ENCODE results near the gene PLEKHM1.
"Not testable (repeated sequence)": the region's sequence is repeated elsewhere in the genome, so short reads cannot be mapped to it uniquely, and the experiment has no call there.

The PLEKHM1 gene

GRCh38 chr17:45498377-45498776 is 7.9 kb upstream of the PLEKHM1 start:
- no CpG with 5 or more reads among the region's 6 CpGs for WGBS (ENCODE audit: insufficient coverage)
- POLR2A ChIA-PET; H3K9me3 ChIP-seq (ENCODE audit: control extremely low read depth in 1 of 5, control insufficient read depth in 4 of 5, insufficient read depth in 2 of 5, low read depth in 1 of 5, low read length in 4 of 5): not testable (repeated sequence)

DNA sequence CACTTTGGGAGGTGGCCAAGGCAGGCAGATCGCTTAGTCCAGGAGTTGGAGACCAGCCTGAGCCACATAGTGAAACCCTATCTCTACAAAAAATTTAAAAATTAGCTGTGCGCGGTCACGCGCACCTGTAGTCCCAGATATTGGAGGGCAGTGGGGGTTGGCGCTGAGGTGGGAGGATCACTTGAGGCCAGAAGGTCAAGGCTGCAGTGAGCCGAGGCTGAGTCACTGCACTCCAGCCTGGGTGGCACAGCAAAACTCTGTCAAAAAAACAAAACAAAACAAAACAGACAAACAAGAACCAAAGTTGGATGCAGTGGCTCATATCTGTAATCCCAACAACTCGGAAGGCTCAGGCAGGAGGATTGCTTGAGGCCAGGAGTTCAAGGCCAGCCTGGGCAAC is 6.9 kb upstream of the PLEKHM1 start:
- WGBS (ENCODE audit: insufficient coverage) = no CpG with 5 or more reads among the region's 8 CpGs
- DNase-seq; H3K27ac ChIP-seq (ENCODE audit: insufficient read depth in 1 of 2, low read depth in 1 of 2, low read length in 2 of 2, poor library complexity in 1 of 2, severe bottlenecking in 2 of 2); H3K4me3 ChIP-seq (ENCODE audit: control insufficient read depth in 1 of 7, extremely low read depth in 1 of 7, insufficient read depth in 4 of 7, low read depth in 2 of 7, low read length in 6 of 7); H3K4me1 ChIP-seq (ENCODE audit: control extremely low read depth in 1 of 4, control insufficient read depth in 4 of 4, insufficient read depth in 4 of 4, low read length in 3 of 4); H3K27me3 ChIP-seq (replicated peaks in 2 of 5; ENCODE audit: control insufficient read depth in 4 of 5, insufficient read depth in 5 of 5, low read length in 4 of 5); CTCF ChIA-PET; H3K9me3 ChIP-seq (ENCODE audit: control extremely low read depth in 1 of 5, control insufficient read depth in 4 of 5, insufficient read depth in 2 of 5, low read depth in 1 of 5, low read length in 4 of 5); POLR2A ChIA-PET; H3K36me3 ChIP-seq (ENCODE audit: control insufficient read depth in 4 of 4, insufficient read depth in 4 of 4, low read length in 3 of 4): not testable (repeated sequence)

More at GRCh38 chr17:45498377-45498776, 7.9 kb upstream of the PLEKHM1 start:
- H3K27me3 ChIP-seq (replicated peaks in 2 of 5; ENCODE audit: control insufficient read depth in 4 of 5, insufficient read depth in 5 of 5, low read length in 4 of 5); H3K4me3 ChIP-seq (ENCODE audit: control insufficient read depth in 1 of 7, extremely low read depth in 1 of 7, insufficient read depth in 4 of 7, low read depth in 2 of 7, low read length in 6 of 7); CTCF ChIA-PET; H3K4me1 ChIP-seq (ENCODE audit: control extremely low read depth in 1 of 4, control insufficient read depth in 4 of 4, insufficient read depth in 4 of 4, low read length in 3 of 4); H3K27ac ChIP-seq (ENCODE audit: insufficient read depth in 1 of 2, low read depth in 1 of 2, low read length in 2 of 2, poor library complexity in 1 of 2, severe bottlenecking in 2 of 2); H3K36me3 ChIP-seq (ENCODE audit: control insufficient read depth in 4 of 4, insufficient read depth in 4 of 4, low read length in 3 of 4); DNase-seq: not testable (repeated sequence)

GRCh38 chr17:45496507-45496906 is 6.0 kb upstream of the PLEKHM1 start:
- no CpG with 5 or more reads among the region's 3 CpGs for WGBS (ENCODE audit: insufficient coverage)
- H3K27me3 ChIP-seq (replicated peaks in 2 of 5; ENCODE audit: control insufficient read depth in 4 of 5, insufficient read depth in 5 of 5, low read length in 4 of 5); H3K36me3 ChIP-seq (ENCODE audit: control insufficient read depth in 4 of 4, insufficient read depth in 4 of 4, low read length in 3 of 4); H3K4me3 ChIP-seq (ENCODE audit: control insufficient read depth in 1 of 7, extremely low read depth in 1 of 7, insufficient read depth in 4 of 7, low read depth in 2 of 7, low read length in 6 of 7); CTCF ChIA-PET; H3K9me3 ChIP-seq (ENCODE audit: control extremely low read depth in 1 of 5, control insufficient read depth in 4 of 5, insufficient read depth in 2 of 5, low read depth in 1 of 5, low read length in 4 of 5); H3K27ac ChIP-seq (ENCODE audit: insufficient read depth in 1 of 2, low read depth in 1 of 2, low read length in 2 of 2, poor library complexity in 1 of 2, severe bottlenecking in 2 of 2); DNase-seq; POLR2A ChIA-PET; H3K4me1 ChIP-seq (ENCODE audit: control extremely low read depth in 1 of 4, control insufficient read depth in 4 of 4, insufficient read depth in 4 of 4, low read length in 3 of 4): not testable (repeated sequence)

DNA sequence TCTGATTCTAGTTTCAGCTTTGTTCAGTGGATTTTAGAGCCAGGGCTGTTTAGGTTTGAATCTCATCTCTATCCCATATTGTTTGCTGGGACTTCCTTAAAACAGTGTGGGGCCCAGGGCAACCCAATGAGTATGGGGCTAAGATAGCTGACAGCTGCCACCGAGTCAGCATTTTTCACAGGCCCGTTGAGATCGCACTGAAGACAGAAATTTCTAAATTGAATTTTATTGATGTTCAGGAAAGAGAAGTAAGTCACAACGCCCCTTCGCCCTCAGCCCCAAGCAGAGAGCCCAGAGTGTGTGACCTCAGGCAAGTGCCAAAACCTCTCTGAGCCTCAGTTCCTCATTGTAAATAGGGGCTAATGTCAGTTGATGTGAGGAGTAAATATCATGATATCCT is 4.0 kb upstream of the PLEKHM1 start:
- H3K27me3 ChIP-seq (replicated peaks in 2 of 5; ENCODE audit: control insufficient read depth in 4 of 5, insufficient read depth in 5 of 5, low read length in 4 of 5); H3K9me3 ChIP-seq (ENCODE audit: control extremely low read depth in 1 of 5, control insufficient read depth in 4 of 5, insufficient read depth in 2 of 5, low read depth in 1 of 5, low read length in 4 of 5); CTCF ChIA-PET; POLR2A ChIA-PET; H3K27ac ChIP-seq (ENCODE audit: insufficient read depth in 1 of 2, low read depth in 1 of 2, low read length in 2 of 2, poor library complexity in 1 of 2, severe bottlenecking in 2 of 2); H3K4me3 ChIP-seq (ENCODE audit: control insufficient read depth in 1 of 7, extremely low read depth in 1 of 7, insufficient read depth in 4 of 7, low read depth in 2 of 7, low read length in 6 of 7); H3K36me3 ChIP-seq (ENCODE audit: control insufficient read depth in 4 of 4, insufficient read depth in 4 of 4, low read length in 3 of 4): not testable (repeated sequence)
- no CpG with 5 or more reads among the region's 5 CpGs for WGBS (ENCODE audit: insufficient coverage)
- DNase-seq = peak in 2 of 3 donors; percentile 63 to 70
- peaks cover 0 to 12% (median 6%) of the 10 kb centered on the region in 4 experiments for H3K4me1 ChIP-seq (ENCODE audit: control extremely low read depth in 1 of 4, control insufficient read depth in 4 of 4, insufficient read depth in 4 of 4, low read length in 3 of 4)

- H3K27me3 ChIP-seq (replicated peaks in 2 of 5; ENCODE audit: control insufficient read depth in 4 of 5, insufficient read depth in 5 of 5, low read length in 4 of 5); H3K27ac ChIP-seq (ENCODE audit: insufficient read depth in 1 of 2, low read depth in 1 of 2, low read length in 2 of 2, poor library complexity in 1 of 2, severe bottlenecking in 2 of 2); H3K9me3 ChIP-seq (ENCODE audit: control extremely low read depth in 1 of 5, control insufficient read depth in 4 of 5, insufficient read depth in 2 of 5, low read depth in 1 of 5, low read length in 4 of 5); H3K4me3 ChIP-seq (ENCODE audit: control insufficient read depth in 1 of 7, extremely low read depth in 1 of 7, insufficient read depth in 4 of 7, low read depth in 2 of 7, low read length in 6 of 7); DNase-seq; H3K36me3 ChIP-seq (ENCODE audit: control insufficient read depth in 4 of 4, insufficient read depth in 4 of 4, low read length in 3 of 4); POLR2A ChIA-PET; CTCF ChIA-PET: not testable (repeated sequence)
- 100% methylated on average over 1 of the region's 4 CpGs for WGBS (ENCODE audit: insufficient coverage)
- H3K4me1 ChIP-seq (ENCODE audit: control extremely low read depth in 1 of 4, control insufficient read depth in 4 of 4, insufficient read depth in 4 of 4, low read length in 3 of 4) = peaks cover 0 to 20% (median 13%) of the 10 kb centered on the region in 4 experiments
Measured at GRCh38 chr17:45492156-45492555, 1.6 kb upstream of the PLEKHM1 start.

- H3K27me3 ChIP-seq (replicated peaks in 2 of 5; ENCODE audit: control insufficient read depth in 4 of 5, insufficient read depth in 5 of 5, low read length in 4 of 5); CTCF ChIA-PET; H3K36me3 ChIP-seq (ENCODE audit: control insufficient read depth in 4 of 4, insufficient read depth in 4 of 4, low read length in 3 of 4); POLR2A ChIA-PET; H3K9me3 ChIP-seq (ENCODE audit: control extremely low read depth in 1 of 5, control insufficient read depth in 4 of 5, insufficient read depth in 2 of 5, low read depth in 1 of 5, low read length in 4 of 5): not testable (repeated sequence)
- WGBS (ENCODE audit: insufficient coverage) = 0% methylated on average over 12 of the region's 30 CpGs
- H3K27ac ChIP-seq (ENCODE audit: insufficient read depth in 1 of 2, low read depth in 1 of 2, low read length in 2 of 2, poor library complexity in 1 of 2, severe bottlenecking in 2 of 2) = peak overlapping the region in 1 of 2 experiments; percentile 68
- peak overlapping the region; percentile 47 to 75 (median 60) for H3K4me3 ChIP-seq (ENCODE audit: control insufficient read depth in 1 of 7, extremely low read depth in 1 of 7, insufficient read depth in 4 of 7, low read depth in 2 of 7, low read length in 6 of 7)
- peaks cover 0 to 21% (median 15%) of the 10 kb centered on the region in 4 experiments for H3K4me1 ChIP-seq (ENCODE audit: control extremely low read depth in 1 of 4, control insufficient read depth in 4 of 4, insufficient read depth in 4 of 4, low read length in 3 of 4)
- DNase-seq = peak in 1 of 3 donors; percentile 44
Measured at GRCh38 chr17:45490198-45490597, 323 bp downstream of the PLEKHM1 start.

DNA sequence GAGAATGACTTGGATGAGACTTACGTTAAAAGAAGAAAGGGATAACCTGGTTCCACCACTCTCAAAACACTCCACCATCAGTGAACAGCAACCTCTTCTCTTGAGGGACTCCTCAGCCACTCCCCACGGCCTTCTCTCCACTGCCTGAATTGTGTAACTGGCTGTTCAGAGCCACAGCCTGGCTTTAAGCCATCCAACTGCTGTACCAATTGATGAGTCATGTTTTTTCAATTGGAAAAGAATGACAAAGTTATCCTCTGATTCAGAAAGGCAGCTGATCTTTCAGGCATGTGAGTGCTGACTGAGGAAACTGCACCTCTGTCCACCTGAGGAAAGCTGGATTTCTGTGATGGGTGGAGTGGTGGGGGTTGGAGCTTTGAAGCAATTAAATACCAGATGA is 2.8 kb downstream of the PLEKHM1 start:
- POLR2A ChIA-PET; H3K36me3 ChIP-seq (ENCODE audit: control insufficient read depth in 4 of 4, insufficient read depth in 4 of 4, low read length in 3 of 4); H3K9me3 ChIP-seq (ENCODE audit: control extremely low read depth in 1 of 5, control insufficient read depth in 4 of 5, insufficient read depth in 2 of 5, low read depth in 1 of 5, low read length in 4 of 5); H3K27me3 ChIP-seq (replicated peaks in 2 of 5; ENCODE audit: control insufficient read depth in 4 of 5, insufficient read depth in 5 of 5, low read length in 4 of 5); CTCF ChIA-PET; H3K27ac ChIP-seq (ENCODE audit: insufficient read depth in 1 of 2, low read depth in 1 of 2, low read length in 2 of 2, poor library complexity in 1 of 2, severe bottlenecking in 2 of 2): not testable (repeated sequence)
- Histone ChIP-seq H3K4me1 (ENCODE audit: control extremely low read depth in 1 of 4, control insufficient read depth in 4 of 4, insufficient read depth in 4 of 4, low read length in 3 of 4) (peaks cover 0 to 33% (median 29%) of the 10 kb centered on the region in 4 experiments), H3K4me3 (ENCODE audit: control insufficient read depth in 1 of 7, extremely low read depth in 1 of 7, insufficient read depth in 4 of 7, low read depth in 2 of 7, low read length in 6 of 7) (peak overlapping the region in 1 of 7 experiments; percentile 28)
- DNase-seq = peak; percentile 51 to 87 (median 79)
- 40% methylated on average over 1 of the region's 2 CpGs for WGBS (ENCODE audit: insufficient coverage)

Measured in common myeloid progenitor, CD34-positive (primary cell).